ENCODE results near the gene ASS1.
"Not testable (repeated sequence)": the region's sequence is repeated elsewhere in the genome, so short reads cannot be mapped to it uniquely, and the experiment has no call there.

ASS1 gene

DNA sequence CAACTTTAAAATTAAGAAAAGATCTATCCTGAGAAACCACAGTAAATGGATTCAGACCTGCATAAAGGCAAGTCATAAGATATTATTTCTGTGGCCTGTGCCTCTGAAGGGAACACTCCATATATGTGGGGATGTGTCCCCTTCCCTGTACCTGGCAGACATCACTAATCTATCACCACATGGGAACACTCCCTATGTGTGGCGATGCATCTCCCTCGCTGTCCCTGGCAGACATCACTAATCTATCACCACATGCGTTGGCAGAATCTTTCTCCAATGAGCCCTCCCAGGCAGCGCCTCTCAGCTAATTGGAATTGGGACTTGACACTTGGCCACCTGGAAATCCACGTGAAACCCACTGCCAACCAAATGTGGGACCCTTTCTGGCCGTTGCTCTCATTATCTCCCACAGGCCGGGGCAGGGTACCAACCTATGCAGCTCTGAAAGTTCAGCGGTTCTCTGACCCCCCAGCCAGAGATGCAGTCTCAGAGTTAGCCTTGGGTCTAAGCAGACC, 25.2 kb upstream of the ASS1 start:
- DNase-seq, result no peak

DNA sequence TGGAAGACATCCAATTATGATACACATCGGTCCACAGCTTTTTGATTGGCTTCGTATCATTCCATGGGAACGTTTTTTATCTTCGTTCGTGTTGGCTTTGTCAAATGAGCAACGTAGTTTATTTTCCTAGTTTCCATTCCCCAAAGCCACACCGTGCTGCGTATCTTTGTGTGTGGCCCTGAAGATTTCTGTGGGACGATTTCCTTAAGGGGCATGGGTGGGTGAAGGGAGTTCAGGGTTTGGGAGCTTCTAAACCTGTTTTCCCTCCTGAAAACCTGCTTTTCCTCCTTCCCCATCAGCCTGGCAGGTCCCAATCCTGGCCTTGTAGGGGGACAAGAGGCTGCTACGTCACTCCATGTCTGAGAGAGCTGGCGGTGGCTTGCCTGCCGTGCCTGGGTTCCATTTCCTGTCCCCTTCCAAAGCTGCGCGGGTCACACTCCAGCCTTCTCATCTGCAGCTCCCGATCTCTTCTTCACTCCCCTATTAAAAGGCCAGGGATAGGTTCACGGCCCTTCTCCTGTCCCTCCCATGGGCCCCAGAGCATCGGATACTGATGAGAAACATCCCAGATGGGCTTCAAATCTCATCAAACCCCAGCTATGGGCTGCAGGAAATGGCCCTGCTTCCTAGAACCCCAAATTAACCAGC, 23.5 kb upstream of the ASS1 start:
- no peak for DNase-seq

DNA sequence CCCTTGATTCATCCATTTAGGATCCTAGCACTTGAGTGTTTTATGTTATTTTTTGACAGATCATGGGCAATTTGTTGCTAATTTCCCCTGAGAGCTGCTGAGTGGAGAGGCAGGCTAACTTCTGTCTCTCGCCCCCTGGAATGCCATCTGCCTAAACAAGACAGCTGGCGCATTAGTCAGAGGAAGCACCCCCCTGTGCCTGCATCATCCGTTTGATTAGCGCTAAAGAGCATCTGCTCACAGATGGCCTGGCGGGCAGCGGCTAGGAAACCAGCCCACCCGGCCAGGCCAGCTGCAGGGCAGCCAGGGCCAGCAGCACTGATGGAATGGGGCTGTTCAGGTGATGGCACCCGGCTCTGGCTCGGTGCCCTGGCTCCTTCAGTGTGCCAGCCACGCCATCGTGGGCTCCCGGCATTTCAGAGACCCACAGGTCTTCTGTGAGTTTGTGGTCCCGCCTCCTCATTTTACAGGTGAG, 22.9 kb upstream of the ASS1 start:
- peak; percentile 57 for DNase-seq

DNA sequence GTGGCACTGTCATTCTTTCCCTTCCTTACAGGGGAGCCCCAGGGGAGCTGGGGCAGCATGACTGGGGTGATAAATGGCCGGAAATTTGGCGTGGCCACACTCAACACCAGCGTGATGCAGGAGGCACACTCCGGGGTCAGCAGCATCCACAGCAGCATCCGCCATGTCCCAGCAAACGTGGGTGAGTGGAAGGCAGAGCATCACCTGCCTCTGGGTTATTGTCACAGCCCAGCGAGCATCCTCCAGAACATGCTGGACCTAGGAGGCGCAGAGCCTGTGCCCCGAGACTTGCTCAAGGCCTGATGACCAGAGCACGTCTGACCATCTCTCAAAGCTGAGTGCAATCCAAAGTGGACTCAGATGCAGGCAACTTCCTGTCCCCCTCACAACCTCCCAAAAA, 22.2 kb upstream of the ASS1 start:
- DNase-seq, result no peak

DNA sequence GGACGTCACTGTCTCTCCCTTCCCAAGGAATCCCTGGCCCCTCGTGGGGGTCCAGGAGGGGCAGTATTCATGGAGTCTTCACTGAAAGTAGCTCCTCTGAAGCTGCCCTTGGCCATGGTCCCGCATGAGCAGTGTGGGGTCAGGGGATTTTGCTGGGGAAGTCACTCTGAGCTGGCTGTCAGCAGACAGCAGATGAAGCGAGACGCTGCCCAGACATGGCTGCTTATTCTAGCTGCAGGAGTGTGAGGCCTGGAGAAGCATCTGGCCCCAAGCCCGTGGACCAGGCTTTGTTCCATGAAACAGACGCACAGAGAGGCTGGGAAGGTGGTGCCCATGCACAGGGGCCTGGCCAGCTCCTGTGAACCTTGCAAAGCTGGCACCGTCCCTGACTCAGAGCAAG, 21.5 kb upstream of the ASS1 start:
- no peak for DNase-seq

DNA sequence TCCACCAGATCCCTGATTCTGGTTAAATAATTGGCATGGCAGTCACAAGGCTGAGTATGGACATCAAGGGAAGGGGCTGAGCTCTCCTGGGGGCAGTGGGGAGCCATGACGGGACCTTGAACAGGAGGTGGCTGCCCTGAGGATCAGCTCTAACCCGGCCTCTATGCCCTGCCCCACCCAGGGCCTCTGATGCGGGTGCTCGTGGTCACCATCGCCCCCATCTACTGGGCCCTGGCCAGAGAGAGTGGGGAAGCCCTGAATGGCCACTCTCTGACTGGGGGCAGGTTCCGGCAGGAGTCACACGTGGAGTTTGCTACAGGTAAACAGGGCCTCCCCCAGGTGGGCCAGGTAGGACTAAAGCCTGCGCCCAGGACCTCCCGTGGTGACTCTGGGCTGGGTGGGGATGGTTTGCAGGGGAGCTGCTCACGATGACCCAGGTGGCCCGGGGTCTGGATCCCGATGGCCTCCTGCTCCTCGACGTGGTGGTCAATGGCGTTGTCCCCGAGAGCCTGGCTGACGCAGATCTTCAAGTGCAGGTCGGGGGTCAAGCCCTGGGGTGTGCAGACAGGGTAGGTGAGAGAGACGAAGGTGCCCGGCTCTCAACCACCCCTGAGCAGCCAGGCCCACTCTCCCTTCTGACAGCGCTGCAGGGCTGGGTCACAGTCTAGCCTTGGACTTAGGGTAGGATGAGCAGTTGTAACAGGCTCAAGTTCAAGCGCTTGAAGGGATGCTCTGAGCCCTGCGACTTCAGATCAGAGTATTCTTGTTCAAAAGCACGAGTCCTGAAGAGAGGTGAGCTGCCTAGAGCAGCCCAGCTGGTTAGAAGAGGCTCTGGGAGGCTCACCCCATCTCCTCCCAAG, 19.9 kb upstream of the ASS1 start:
- no peak for DNase-seq

DNA sequence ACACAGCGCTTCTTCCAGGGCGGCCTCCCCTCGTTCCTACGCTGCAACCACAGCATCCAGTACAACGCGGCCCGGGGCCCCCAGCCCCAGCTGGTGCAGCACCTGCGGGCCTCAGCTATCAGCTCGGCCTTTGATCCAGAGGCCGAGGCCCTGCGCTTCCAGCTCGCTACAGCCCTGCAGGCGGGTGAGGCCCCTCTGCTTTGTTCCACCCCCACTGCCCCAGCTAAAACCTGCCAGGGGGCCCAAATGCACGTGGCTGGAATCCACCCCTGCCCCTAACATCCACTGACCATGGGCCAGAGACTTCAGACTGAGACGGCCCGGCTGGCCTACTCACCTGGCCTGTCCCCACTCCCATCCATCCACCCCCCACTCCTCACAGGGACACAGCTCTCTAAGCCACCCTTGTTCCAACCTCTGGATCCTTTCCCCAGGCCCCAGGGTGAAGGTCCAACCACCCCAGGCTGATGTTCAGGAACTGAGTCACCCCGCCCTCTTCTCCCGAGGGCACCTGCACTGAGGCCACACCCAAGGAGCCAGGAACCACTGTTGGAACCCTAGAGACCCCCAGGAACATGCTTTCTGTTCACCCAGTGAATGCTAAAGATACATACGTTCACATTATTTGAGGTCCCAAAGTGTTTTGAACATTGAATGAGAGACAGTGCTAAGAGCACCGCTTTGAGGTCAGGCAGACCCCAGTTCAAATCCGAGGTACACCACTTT, 18.9 kb upstream of the ASS1 start:
- no peak for DNase-seq

DNA sequence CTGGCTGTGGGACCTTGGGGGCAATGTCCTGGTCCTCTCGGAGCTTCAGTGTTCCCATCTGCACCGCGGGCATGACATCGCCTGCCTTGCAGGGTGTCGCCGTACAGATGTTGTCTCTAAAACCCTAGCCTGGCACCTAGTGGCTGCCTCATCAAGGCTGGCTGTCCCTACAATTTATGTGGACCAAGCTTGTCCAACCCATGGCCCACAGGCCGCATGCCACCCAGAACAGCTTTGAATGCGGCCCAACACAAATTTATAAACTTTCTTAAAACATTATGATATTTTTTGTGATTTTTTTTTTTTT, 18.3 kb upstream of the ASS1 start:
- DNase-seq, result no peak

DNA sequence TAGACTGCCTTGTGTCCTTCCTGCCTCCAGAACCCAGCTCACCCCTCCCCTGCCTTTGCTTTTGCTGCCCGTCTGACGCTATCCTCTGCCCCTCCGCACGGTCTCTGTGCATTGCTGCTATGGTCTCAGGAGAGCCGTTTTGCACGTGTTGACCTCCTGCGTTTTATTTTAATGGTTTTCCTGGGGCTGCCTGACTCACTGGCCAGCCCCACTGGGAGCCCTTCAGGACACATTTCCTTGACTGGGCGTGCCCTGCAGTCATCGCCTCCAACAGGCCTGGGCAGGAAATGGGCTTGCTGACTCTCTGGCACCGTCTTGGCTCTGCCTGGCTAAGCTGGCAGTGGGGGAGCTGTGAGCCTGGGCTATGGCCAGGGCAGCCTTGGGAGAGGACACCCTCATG, 17.9 kb upstream of the ASS1 start:
- DNase-seq, result no peak

DNA sequence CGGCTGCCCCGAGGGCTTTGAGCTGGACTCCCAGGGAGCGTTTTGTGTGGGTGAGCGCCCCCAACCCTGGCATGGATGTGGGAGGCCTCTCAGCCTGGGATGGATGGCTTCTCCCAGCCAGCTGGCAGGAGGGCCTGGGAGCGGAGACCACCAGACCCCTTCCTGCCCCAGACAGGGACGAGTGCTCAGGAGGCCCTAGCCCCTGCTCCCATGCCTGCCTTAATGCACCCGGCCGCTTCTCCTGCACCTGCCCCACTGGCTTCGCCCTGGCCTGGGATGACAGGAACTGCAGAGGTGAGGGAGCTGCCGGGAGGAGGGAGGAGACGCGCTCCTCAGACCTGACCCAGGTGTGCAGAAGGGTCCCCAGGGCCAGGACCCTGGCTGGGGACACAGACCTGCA, 17.4 kb upstream of the ASS1 start:
- DNase-seq, result no peak

DNA sequence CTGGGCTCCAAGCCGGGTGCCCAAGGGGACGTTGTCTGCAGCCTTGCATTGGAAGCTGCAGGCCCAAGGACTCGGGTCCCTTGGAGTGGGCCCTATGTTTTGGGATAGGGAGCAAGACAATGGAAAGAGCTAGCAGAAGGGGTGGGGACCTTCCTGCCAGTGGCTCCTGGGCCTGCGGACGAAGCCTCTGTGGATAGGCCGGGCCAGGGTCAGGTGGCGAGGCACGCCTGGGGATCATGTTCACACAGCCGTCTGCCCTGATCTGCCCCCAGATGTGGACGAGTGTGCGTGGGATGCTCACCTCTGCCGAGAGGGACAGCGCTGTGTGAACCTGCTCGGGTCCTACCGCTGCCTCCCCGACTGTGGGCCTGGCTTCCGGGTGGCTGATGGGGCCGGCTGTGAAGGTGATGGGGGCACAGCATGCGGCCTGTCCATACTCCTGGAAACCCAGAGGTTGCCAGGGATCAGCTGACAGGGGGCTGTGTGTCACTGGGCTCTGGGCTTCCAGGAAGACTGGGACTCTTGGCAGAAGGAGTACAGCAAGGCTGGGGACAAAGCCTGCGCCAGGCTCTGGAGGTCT, 16.6 kb upstream of the ASS1 start:
- DNase-seq, result no peak

DNA sequence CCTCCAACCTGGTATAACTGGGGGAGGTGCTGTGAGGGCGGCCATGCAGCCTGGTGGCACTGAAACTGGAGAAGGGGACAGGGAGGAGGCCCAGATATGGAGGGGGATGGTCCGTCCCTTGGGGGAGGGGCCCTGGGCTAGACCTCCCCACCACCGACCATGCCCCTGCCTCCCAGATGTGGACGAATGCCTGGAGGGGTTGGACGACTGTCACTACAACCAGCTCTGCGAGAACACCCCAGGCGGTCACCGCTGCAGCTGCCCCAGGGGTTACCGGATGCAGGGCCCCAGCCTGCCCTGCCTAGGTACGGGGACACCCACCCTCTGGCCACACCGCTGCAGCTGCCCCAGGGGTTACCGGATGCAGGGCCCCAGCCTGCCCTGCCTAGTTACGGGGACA, 15.4 kb upstream of the ASS1 start:
- no peak for DNase-seq

DNA sequence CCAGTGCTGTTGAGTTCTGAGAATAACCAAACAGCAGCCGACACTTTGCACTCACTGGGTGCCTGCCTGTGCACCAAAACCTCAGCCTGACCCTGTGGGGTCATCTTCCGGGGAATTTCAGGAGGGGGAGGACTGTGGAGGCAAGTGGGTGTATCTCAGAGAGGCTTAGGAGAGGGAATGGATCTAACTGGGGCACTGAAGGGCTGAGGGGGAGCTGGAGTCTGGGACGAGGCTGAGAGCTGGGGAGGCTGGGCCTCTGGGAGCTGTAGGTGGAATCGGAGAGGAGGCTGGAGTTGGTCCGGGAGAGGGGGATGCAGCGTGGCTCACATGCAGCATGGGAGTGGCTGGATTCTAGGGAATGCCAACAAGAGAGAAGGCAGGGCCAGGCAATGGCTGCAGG, 14.9 kb upstream of the ASS1 start:
- DNase-seq, result no peak

DNA sequence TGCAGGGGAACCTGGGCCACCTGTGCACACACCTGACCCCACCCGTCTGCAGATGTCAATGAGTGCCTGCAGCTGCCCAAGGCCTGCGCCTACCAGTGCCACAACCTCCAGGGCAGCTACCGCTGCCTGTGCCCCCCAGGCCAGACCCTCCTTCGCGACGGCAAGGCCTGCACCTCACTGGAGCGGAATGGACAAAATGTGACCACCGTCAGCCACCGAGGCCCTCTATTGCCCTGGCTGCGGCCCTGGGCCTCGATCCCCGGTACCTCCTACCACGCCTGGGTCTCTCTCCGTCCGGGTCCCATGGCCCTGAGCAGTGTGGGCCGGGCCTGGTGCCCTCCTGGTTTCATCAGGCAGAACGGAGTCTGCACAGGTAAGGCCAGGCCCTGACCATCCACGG, 14.5 kb upstream of the ASS1 start:
- DNase-seq, result no peak

DNA sequence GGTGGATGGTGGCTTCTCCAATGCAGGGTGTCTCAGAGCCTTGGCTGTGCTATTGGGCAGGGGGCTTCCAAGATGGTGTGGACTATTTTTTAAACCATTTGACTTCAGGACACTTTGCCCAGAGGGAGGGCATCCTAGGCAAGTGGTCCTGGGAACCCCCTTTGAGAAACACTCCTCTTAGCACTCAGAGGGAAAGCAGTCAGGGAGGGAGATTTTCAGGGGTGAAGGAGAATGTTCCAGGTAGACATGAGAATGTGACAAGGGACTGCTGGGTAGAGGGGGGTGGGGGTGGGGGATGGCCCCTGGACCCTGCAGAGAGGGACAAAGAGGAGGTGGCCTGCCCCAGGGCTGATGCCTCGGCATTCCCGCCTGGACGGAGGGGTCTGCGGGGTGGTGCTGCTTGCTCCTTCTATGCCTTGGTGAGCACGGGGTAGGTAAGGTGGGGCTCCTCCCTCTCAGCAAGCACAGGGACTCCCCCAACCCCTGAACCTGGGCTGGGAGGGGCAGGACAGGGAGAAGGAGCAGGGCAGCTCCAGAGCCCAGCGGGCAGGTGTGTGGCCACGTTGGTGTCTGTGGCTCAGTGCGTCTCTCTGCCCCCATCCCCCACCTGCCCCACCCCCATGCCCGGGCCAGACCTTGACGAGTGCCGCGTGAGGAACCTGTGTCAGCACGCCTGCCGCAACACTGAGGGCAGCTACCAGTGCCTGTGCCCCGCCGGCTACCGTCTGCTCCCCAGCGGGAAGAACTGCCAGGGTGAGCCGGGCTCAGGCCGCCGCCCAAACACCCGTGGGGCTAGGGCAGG, 13.8 kb upstream of the ASS1 start:
- DNase-seq, result no peak

DNA sequence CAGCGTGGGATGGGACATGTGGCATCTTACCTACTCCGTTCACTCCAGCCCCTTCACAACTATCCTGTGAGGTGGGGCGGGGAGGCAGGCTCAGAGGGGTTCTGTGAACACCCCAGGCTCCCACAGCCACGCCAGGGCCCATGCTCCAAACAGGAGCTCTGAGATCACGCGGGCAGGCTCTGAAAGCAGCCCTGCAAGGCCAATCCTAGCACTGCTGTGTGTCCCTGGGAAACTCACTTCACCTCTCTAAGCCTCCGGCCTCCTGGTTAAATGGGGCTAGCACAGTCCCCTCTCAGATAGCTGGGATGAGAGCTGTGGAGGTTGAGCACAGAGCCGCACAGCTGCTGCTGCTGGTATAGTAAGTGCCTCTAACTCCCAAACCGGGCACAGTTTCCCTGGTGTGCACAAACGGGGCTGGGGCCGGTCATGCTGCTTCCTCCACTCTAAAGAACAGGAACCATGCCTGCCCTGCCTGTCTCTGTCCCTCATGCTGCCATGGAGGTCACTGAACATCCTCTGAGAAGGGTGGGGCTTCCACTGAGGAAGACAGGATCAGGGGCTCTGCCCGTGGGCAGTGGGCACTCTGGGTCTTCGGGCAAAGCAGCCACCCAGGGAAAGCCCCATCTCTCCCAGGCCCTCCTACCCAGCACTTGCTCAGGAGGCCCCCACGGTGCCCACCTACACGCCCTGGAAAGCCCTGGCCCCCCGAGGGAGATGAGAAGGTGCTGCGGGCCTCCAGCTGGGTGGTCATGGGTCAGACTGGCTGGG, 13.0 kb upstream of the ASS1 start:
- DNase-seq, result no peak

DNA sequence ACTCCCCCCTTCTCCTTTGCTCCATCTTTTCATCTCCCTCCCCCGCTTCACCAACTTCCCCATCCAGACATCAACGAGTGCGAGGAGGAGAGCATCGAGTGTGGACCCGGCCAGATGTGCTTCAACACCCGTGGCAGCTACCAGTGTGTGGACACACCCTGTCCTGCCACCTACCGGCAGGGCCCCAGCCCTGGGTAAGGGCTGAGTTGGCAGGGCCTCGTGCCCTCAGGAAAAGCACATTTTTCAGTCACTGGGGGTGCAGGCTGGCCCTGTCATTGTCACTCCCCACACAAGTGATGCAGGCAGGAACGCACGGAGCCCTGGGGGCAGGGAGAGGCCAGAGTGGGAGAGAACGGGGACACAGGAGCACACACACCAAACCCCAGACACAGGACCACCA, 12.4 kb upstream of the ASS1 start:
- no peak for DNase-seq

DNA sequence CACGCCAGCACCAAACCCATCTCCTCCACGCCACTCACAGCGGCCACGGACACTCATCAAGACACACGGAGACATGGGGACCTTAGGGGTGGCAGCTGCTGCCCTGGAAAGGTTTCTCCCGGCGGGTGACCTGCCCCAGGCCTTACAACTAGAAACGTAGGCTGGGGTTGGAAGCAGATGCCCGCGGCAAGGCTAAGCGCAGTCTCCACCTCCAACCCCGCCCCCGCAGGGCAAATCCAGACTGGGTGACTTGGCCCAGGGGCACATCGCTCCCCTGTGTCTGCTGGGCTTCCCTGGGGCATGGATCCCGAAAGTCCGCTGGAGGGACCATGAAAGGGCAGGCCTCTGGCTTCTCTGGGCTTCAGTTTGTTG, 12.0 kb upstream of the ASS1 start:
- DNase-seq, result no peak

DNA sequence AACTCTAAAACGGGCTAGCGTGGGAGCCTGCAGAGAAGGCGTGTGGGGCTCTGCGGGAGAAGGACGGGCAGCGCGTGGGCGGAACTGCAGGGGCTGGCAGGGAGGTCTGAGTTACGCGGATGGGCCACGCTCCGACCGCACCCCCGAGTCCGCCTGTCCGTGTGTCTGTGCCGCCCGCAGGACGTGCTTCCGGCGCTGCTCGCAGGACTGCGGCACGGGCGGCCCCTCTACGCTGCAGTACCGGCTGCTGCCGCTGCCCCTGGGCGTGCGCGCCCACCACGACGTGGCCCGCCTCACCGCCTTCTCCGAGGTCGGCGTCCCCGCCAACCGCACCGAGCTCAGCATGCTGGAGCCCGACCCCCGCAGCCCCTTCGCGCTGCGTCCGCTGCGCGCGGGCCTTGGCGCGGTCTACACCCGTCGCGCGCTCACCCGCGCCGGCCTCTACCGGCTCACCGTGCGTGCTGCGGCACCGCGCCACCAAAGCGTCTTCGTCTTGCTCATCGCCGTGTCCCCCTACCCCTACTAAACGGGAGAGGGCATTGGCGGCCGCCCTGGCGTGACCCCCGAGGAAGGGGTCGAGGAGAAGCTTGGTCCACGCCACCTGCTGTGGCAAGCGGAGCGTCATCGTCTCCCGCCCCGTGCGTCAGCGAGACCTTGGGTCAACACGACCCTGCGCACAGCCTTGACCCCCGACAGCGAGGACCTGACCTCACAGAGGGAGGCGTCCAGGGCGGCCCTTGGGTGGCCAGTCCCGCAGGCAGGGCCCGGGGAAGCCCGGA, 11.4 kb upstream of the ASS1 start:
- peak; percentile 73 for DNase-seq

DNA sequence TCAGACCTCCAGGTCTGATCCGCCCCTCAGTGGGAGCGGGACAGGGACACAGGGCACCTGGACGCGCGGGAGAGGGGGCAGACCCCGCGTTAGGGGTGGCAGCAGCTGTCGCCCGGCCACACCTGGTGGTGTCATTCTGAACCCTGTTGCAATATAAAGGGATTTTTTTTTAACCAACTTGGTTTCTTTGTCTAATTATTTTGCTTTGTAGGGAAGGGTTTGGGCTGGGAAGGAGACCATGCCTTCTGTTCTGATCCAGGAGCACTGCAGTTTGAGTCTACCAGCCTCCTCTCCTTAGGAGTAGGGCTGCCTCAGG, 10.9 kb upstream of the ASS1 start:
- DNase-seq, result no peak

DNA sequence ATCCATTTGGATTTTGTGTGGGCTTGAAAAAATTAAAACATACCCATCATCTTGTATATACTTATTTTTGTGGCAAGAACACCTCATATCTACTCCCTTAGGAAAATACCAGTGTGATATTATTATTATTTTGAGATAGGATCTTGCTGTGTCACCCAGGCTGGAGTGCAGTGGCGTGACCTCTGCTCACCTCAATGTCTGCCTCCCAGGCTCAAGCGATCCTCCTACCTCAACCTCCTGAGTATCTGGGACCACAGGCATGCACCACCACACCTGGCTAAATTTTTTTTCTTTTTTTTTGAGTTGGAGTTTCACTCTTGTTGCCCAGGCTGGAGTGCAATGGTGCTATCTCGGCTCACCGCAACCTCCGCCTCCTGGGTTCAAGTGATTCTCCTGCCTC, 10.1 kb upstream of the ASS1 start:
- not testable (repeated sequence) for DNase-seq
